ENCODE results near the gene PRG3.

Gene PRG3

GRCh38 chr11:57419146-57419545, 38.2 kb upstream of the PRG3 start:
- H3K4me3 ChIP-seq (ENCODE audit: low read length): no peak overlapping the region
- no peak for DNase-seq (ENCODE audit: low read depth)
- no peak for TF ChIP-seq CTCF (conservative IDR thresholded peaks at IDR 0.05; ENCODE audit: low read depth, low read length)

- TF ChIP-seq CTCF (conservative IDR thresholded peaks at IDR 0.05; ENCODE audit: low read depth, low read length): no peak
- DNase-seq (ENCODE audit: low read depth): no peak
- no peak overlapping the region for H3K4me3 ChIP-seq (ENCODE audit: low read length)
These were observed 37.2 kb upstream of the PRG3 start for GRCh38 chr11:57418131-57418530.

- no peak for TF ChIP-seq CTCF (conservative IDR thresholded peaks at IDR 0.05; ENCODE audit: low read depth, low read length)
- no peak for DNase-seq (ENCODE audit: low read depth)
These were observed 36.1 kb upstream of the PRG3 start for GRCh38 chr11:57417056-57417455.

GRCh38 chr11:57416436-57416835, 35.5 kb upstream of the PRG3 start:
- no peak for TF ChIP-seq CTCF (conservative IDR thresholded peaks at IDR 0.05; ENCODE audit: low read depth, low read length)
- DNase-seq (ENCODE audit: low read depth): no peak
- H3K4me3 ChIP-seq (ENCODE audit: low read length): no peak overlapping the region

More at GRCh38 chr11:57417056-57417455, 36.1 kb upstream of the PRG3 start:
- H3K4me3 ChIP-seq (ENCODE audit: low read length): no peak overlapping the region

GRCh38 chr11:57414612-57415212, 33.8 kb upstream of the PRG3 start:
- no peak overlapping the region for H3K4me3 ChIP-seq (ENCODE audit: low read length)
- no peak for TF ChIP-seq CTCF (conservative IDR thresholded peaks at IDR 0.05; ENCODE audit: low read depth, low read length)
- DNase-seq (ENCODE audit: low read depth): no peak

- no peak for TF ChIP-seq CTCF (conservative IDR thresholded peaks at IDR 0.05; ENCODE audit: low read depth, low read length)
- DNase-seq (ENCODE audit: low read depth): no peak
- H3K4me3 ChIP-seq (ENCODE audit: low read length): no peak overlapping the region
These were observed 32.7 kb upstream of the PRG3 start for GRCh38 chr11:57413681-57414080.

- no peak for TF ChIP-seq CTCF (conservative IDR thresholded peaks at IDR 0.05; ENCODE audit: low read depth, low read length)
- DNase-seq (ENCODE audit: low read depth): no peak
- H3K4me3 ChIP-seq (ENCODE audit: low read length): no peak overlapping the region
These were observed 29.3 kb upstream of the PRG3 start for GRCh38 chr11:57410287-57410686.

All from retinal pigment epithelial cell (primary cell).